Endothelial cell of umbilical vein (primary cell): ENCODE measurements around the gene TBC1D5.

ENCODE experiments used
- CTCF ChIP-seq, 2 donors: IDR thresholded peaks; 1 replicate in 1 of 2; 2 replicates in 1 of 2; pipeline ENCODE4 v1.5.1; 2011; ENCODE audit warnings: low read length in 2 of 2, mild to moderate bottlenecking in 2 of 2, moderate library complexity in 2 of 2, control low read depth in 1 of 2, inconsistent platforms in 1 of 2, low read depth in 1 of 2; ENCODE audit not compliant: insufficient read depth in 1 of 2; ENCODE audit errors: extremely low read depth in 1 of 2
- EZH2 ChIP-seq: IDR thresholded peaks from 2 replicates; pipeline ENCODE4 v1.6.1; 2012; ENCODE audit warnings: borderline replicate concordance, low read depth, mild to moderate bottlenecking, moderate library complexity, low read length, inconsistent platforms; ENCODE audit not compliant: severe bottlenecking
- FOS ChIP-seq: IDR thresholded peaks from 2 replicates; pipeline ENCODE4 v1.6.1; 2011; ENCODE audit warnings: mild to moderate bottlenecking, low read length, moderate library complexity, borderline replicate concordance; ENCODE audit not compliant: insufficient read depth
- GATA2 ChIP-seq: IDR thresholded peaks from 2 replicates; pipeline ENCODE4 v1.7.0; 2011; ENCODE audit warnings: low read depth, mild to moderate bottlenecking, moderate library complexity, mixed read lengths, low read length; ENCODE audit not compliant: insufficient read length, insufficient read depth
- JUN ChIP-seq: IDR thresholded peaks from 2 replicates; pipeline ENCODE4 v1.6.1; 2011; ENCODE audit warnings: borderline replicate concordance, low read depth; ENCODE audit not compliant: insufficient read length, insufficient read depth
- MYC ChIP-seq: IDR thresholded peaks from one replicate; pipeline ENCODE4 v1.6.1; 2011; ENCODE audit warnings: mild to moderate bottlenecking, low read depth, low read length
- POLR2A ChIP-seq: IDR thresholded peaks from 2 replicates; pipeline ENCODE4 v1.6.1; 2012; ENCODE audit warnings: low read depth, mild to moderate bottlenecking, control low read depth, low read length
- POLR2AphosphoS5 ChIP-seq: IDR thresholded peaks from 2 replicates; pipeline ENCODE4 v1.6.1; 2012; ENCODE audit warnings: low read depth, mild to moderate bottlenecking, control low read depth, low read length, moderate library complexity; ENCODE audit not compliant: insufficient read depth
- TF ChIP-seq, protein P1 (sequence below): IDR thresholded peaks from 2 replicates; pipeline ENCODE4 v1.6.1; 2011; ENCODE audit not compliant: insufficient read depth, insufficient read length

DNA sequence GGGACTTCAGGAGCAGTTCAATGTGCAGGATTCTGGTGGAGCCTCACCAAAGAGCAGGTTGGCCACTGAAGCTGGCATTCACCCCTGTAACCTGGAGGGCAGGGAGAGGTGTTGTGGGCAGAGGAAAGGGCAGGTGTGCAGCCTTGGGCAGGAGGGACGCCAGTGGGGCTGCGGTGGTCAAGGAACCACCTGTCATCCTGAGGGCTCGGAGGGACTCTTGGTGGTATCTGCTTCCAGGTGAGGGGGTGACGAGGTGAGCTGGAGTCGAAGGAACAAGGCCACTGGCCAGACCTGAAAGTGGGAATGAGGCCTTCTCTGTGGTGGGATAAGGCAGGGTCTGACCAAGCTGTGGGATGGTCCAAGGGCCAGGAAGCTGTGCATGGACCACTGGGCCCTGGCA lies 588.2 kb downstream of the TBC1D5 start:
- no peak for TF ChIP-seq CTCF (IDR thresholded peaks at IDR 0.05; ENCODE audit: extremely low read depth in 1 of 2, insufficient read depth in 1 of 2, low read depth in 1 of 2, low read length in 2 of 2)
- TF ChIP-seq POLR2A: no peak
- TF ChIP-seq, protein P1, sequence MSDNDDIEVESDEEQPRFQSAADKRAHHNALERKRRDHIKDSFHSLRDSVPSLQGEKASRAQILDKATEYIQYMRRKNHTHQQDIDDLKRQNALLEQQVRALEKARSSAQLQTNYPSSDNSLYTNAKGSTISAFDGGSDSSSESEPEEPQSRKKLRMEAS: no peak
- no peak for TF ChIP-seq EZH2
- TF ChIP-seq POLR2AphosphoS5: no peak
- no peak for TF ChIP-seq JUN
- no peak for TF ChIP-seq GATA2
- no peak for TF ChIP-seq MYC
- no peak for TF ChIP-seq FOS
